EH (cell line): ENCODE data around the gene BAX.

ENCODE experiments used
- DNase-seq: peaks from one replicate; pipeline ENCODE4 v3.0.0-alpha.2; 2015; ENCODE audit warnings: low read depth

BAX gene

DNA sequence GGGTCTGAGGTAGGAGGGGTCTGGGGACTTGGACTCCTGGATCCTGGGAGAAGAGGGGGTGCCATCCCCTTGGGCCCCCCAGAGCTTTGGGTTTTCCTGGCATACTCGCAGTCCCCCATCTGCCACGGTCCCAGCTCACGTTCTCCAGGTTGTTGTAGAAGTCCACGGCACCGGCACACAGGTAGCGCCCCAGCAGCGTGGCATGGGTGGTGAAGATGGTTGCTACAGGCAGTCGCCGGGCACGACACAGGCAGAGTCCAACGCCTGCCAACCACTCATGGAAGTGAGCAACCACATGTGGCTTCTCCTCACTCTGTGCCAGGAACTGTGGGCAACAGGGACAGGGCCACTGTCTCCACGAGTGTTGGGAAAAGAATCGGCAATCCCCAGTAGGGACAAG, 31.0 kb downstream of the BAX start:
- DNase-seq = no peak

DNA sequence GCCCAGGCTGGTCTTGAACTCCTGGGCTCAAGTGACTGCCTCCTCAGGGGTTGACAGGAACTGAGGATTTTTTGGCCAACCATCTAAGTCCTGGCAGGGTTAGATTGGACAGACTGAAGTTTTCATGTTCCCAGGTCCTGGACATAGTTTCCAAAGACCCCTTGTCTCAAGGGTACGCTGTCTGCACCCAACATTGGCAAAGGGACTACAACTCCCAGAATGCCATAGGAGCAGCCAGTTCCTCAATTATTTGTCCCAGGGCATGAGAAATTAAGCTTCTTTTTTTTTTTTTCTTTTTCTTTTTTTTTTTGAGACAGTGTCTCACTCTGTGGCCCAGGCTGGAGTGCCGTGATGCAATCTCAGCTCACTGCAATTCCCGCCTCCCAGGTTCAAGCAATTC, 31.5 kb downstream of the BAX start:
- no peak for DNase-seq

DNA sequence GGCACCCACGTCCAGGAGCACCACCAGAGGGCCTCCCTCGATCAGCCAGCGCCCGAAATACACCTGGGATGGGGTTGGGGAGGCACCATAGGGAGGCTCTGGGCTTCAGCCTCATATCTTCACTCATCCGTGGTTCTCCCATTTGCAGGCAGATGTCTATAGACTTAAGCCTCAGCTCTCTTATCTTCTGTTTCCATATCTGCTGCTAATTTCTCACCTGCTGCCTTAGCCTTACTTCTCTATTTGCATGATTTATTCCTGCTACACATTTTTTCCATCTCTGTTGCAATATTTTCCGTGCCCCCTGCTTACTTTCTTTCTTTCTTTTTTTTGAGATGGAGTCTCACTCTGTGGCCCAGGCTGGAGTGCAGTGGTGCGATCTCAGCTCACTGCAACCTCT, 32.6 kb downstream of the BAX start:
- DNase-seq = no peak

DNA sequence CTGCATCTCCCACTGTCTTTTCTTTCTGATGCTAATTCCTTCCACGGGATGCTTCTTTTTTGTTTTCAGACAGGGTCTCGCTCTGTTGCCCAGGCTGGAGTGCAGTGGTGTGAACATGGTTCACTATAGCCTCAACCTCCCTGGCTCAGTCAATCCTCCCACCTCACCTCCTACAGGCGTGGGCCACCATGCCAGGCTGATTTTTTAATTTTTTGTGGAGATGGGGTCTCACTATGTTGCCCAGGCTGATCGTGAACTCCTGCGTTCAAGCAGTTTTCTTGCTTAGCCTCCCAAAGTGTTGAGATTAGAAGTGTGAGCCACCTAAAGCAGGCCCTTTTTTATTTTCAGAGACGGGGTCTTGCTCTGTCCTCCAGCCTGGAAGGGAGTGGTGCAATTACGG, 33.6 kb downstream of the BAX start:
- no peak for DNase-seq

DNA sequence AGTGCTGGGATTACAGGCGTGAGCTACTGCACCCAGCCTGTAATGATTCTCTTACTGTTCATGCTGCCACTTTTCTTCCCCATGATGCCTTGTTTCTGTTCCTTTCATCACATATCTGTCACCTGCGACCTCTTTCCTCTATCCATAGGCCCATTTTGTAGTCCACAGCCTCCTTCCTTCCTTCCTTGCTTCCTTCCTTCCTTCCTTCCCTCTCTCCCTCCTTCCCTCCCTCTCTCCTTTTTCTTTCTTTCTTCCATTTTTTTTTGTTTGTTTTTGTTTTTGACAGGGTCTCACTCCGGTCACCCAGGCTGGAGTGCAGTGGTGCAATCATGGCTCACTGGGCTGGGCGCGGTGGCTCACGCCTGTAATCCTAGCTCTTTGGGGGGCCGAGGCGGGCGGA, 34.2 kb downstream of the BAX start:
- no peak for DNase-seq

DNA sequence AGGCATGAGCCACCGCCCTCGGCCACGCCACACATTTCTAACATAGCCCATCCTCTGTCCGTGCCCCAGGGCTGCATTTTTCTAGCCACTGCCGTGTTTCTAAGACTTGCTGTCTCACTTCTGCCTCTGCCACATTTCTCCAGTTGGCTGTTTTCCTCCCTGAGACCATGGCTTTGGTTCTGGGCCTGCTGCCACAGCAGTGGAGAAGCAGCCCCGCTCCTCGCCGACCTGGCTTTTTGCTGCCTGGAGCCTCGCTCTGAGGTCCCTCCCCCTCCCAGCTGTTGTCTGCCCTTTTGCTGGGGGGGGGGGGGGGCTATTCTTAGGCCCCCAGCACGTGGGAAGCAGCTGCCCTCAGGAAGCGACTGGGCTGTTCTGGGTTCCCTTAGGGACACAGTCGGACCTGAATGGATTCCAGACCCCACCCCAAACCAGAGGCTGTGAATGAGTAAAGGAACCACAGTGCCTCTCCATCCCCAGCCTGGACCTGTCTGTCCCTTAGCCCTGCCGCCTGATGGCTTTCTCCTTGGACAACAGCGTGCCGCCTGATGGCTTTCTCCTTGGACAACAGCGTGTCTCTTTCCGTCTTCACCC, 35.1 kb downstream of the BAX start:
- DNase-seq = peak; percentile 57

DNA sequence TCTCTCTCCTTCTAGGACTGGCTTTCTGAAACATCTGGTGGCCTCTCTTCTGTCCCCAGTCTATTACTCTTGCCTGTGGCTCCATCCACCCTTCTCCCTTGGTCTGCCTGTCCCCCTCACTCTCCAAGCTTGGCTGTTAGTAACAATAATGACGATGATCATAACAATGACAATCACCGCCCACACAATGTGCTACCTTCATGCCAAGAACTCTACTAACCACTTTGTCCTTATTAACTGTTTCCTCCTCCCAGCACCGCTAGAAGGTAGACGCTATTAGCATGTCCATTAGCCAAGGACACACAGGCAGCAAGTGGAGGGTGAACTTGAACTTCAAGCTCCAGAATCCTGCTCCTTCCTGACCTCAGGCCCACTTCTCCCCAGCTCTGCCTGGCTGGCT, 35.7 kb downstream of the BAX start:
- no peak for DNase-seq

DNA sequence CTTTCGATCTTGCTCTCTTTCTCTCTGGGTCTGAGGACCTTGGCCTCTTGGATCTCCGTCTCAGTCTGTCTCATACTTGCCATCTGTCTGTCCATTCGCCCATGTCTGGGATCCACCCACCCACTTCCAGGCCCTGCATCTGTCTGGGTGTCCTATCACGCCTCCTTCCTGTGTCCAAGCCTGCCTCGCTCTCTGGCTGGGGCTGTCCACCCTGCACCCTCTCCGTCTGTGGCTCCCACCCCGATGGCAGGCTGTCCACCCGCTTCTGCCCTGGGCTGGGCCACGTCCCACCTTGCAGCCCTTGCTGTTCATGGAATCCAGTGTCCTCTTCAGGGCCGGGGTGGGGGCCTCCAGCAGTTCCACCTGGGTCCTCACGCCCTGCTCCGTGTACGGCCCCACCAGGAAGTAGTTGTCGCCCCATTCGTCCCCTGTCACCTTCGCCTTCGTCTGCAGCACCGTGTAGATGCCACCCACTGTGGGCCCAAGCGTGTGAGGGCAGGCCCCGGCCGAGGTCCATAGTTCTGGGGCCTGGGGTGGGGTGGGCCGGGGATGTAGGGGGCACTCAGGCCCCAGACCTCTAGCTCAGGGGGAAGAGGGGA, 36.4 kb downstream of the BAX start:
- DNase-seq = no peak

DNA sequence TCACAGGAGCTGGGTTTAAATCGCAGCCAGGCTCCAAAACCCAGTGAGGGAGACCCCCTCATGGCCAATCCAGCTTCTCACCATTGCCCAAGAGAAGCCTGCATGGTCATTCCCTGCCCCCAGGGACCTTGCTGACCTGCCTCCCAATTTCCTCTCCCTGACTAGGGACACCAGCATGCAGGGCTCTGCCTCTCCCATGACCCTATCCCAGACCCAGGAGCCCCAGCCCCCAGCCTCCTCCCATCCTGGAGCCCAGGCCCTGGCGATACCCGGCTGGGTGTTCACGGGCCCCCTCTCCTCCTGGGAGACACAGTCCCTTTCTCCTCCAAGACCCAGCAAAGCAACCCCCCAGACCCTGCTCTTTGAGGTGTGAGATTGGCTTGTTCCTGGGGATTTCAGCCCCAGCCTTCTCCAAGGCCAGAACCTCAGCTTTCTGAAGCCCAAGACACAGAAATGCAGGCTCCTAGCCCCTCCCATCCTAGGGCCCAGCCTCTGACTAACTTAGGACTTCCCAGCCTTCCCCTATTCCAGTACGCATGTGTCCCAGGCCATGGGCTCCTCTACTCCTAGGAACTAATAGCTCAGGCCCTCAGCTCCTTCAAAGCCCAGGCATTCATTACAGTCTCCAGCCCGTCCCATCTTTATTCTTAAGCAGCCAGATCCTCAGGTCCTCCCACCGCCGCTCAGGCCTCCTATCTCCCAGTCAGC, 37.4 kb downstream of the BAX start:
- peak; percentile 92 for DNase-seq

DNA sequence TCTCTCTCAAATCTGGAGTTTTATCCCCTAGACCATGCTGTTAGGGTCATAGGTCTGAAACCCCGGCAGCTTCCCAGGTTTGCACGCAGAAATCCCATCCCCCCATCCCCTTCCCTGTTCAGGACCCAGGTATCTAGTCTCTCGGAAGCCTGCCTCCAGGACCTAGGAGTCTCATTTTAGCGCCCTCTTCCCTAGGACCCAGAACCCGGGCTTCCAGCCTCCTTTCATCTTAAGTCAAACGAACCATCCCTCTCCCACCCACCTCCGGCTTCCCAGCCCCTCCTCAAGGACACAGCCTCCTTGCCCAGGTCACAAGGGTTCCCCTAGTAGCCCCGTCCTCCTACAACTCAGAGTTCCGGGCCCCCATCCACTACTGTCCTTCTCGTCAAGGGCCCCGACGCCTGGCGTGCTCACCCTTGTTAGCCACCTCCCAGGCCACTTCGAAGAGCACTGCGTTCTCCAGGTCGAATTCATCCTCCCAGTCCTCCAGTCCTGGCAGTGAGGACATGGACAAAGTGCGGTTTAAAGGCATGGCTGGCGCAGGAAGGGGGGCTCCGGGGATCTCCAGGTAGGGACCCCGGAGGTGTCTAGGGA, 38.0 kb downstream of the BAX start:
- no peak for DNase-seq

DNA sequence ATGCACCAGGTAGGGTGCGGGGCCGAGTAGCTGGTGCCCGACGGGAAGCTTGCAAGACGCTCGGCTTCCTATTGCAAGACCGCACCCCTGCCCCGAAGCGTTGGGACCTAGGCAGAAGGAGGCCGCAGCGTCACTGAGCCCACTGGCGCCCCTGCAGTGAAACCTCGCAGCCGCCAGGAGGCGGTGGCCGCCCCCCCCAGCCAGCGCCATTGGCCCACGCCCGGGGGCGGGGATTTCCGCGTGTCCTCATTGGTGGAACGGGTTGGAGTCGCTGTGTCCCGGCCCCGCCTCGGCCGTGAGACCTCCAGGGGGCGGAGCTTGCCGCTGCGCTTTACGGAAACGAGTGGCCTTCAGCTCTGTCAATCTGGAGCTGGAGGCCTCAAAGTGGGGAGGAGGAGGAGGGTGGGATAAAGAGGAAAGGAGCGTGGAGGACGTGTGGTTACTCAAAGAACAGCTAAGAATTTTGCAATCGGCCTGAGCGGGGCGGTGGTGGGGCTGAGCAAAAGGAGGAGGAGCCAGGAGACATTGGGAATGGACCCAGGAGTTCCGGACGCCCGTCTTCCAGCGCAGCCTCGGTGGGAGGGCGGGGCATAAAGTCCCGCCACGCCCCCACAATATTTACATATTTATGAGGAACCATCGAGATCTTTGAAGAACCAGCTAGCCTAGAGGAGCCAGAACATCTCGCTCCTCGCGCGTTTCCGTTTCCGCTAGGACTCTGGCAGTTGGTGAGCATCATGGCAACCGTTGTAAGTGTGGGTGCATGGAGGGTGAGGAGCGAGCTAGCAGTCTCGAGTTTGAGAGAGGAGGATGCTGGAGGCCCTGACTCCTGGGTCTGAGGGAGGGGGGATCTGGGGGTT, 38.7 kb downstream of the BAX start, which contains the start of the genes GYS1 and RUVBL2:
Gene GYS1, minus strand, starts transcription at position 135 of the 860 bp plus-strand sequence. CDS start 197 bp downstream, outside the sequence.
Gene RUVBL2, plus strand, starts transcription at position 713 of the 860 bp plus-strand sequence. Its CDS starts 25 bp downstream, at position 738.
- peak; percentile 100 for DNase-seq

DNA sequence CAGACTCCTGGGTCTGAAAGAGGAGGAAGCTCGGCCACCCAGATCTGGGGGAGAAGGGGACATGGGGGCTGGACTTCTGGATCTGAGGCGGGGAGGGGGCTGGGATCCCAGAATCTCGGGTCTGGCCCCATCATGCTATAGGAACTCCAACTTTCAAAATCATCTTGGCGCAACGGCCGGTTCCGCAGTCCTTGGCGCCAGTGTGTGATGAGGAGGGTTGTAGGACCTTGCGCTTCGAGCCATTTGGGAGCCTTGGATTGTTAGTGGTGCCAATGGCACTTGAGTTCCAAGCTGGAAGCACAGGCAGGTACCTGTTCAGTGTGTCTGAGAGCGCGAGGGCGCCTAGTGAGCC, 39.3 kb downstream of the BAX start:
- DNase-seq = no peak

DNA sequence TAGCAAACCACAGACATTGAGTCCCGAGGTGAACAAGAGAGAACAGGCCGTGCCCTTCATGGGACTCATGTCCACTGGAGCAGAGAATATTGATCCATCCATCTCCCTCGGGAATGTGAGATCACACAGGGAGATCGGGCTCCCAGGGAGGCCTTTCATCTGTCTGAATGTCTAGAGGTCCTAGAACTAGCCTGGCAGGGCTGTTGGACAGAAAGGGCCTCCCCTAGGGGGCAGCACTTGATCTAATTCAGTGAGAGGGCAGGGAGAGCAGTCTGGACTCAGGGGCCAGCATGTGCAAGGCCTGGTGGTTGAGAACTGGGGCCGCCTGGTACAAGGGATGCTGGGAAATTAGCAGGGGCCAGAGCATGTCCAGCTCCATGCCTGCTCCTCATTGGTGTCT, 43.3 kb downstream of the BAX start:
- DNase-seq = peak; percentile 61

DNA sequence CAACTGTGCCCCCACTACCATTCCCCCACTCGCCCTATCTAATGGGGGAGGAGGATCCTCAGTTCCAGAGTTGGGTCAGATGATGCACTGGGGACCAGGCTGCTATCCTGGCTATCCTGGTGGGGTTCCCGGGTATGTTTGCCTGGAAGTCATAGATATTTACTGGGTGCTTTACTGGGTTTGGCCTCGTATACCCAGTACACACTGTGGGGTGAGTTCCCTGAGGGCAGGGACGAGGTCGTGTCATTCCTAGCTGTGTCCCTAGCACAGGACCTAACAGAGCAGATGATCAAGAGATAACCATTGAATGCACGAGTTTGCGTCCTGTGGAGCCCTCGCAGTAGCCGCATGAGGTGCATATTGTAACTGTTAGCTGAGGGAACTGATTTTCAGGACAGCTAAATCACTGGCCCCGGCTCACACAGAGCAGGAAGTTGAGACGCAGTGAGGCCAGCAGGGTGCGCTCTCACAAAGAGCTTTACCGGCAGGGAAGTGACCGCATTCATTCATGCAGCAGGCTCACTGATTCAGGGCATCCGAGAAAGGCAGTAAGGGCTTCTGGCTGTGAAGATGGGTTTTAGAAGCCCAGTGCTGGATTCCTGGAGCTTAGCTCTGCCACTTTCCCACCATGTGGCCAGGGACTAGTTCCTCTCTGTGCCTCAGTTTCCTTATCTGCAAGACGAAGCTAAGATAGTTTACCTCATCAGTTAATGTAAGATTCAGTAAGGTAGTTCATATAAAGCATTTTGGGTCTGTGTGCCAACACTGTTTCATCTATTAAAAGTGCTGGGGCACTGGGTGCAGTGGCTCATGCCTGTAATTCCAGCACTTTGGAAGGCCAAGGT, 45.0 kb downstream of the BAX start:
- peak; percentile 73 for DNase-seq

DNA sequence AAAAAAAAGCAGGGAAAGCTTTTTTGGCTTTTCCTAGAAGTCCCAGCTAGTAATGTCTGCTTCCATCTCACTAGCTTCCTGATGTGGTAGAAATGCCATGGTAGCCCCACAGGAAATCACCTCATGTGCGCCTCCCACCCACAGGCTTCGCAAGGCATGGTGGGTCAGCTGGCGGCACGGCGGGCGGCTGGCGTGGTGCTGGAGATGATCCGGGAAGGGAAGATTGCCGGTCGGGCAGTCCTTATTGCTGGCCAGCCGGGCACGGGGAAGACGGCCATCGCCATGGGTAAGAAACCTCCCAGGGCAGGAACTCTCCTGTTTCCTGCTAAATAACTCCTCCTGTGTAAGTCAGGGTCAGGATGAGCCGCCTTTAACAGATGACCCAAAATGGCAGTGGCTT, 49.5 kb downstream of the BAX start:
- DNase-seq = no peak

DNA sequence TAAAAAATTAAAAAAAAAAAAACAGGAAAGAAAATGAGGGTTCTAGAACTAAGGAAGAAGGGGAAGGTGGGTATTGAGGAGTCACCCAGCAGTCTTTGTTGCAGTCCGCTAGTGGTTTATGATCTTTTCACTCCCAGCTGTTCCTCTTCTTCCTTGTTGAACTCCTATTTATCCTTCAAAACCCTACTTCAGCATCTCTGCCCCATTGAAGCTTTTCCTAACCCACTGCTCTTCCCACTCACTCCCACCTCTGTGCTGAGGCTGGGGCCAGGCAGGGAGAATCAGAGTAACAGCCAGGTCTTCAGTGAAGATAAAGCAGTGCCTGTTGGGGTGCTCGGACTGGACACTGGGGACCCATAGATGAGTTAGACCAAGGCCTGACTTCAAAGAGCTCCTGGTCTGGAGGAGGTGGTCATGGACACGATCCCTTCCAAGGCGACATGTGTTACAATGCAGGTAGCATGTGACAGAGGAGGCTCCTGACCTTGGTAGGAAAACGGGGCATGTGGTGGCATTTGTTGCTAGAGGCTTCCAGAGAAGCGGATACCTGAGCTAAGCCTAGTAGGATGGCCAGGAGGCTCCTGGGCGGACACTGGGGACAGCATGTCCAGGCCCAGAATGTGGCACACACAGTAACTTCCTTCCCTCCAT, 50.4 kb downstream of the BAX start:
- DNase-seq = no peak

DNA sequence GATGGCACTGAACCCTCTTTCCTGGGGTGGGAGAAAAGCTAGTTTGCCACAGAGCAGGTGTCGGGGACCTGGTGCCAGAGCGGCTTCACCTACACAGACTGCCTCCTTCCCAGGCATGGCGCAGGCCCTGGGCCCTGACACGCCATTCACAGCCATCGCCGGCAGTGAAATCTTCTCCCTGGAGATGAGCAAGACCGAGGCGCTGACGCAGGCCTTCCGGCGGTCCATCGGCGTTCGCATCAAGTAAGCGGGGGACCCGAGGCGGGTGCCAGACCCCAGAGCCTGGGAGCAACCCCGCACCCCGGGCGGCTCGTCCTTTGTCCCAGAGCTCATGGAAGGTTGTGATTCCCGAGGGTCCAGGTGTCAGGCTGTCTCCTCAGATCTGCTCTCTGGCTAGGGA, 52.2 kb downstream of the BAX start:
- DNase-seq = no peak

DNA sequence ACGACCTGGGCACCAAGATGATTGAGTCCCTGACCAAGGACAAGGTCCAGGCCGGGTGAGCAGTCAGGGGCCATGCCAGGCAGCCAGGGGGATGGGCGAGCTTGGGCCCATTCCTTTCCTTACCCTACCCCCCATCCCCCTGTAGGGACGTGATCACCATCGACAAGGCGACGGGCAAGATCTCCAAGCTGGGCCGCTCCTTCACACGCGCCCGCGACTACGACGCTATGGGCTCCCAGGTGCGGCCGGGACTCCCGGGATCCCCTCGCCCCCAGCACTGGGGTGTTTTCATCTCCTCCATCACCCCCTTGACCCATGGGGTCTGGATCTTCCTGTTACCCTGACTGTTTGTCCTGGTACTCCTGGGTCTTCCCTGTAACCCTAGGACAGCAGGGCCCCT, 55.2 kb downstream of the BAX start:
- DNase-seq = no peak

DNA sequence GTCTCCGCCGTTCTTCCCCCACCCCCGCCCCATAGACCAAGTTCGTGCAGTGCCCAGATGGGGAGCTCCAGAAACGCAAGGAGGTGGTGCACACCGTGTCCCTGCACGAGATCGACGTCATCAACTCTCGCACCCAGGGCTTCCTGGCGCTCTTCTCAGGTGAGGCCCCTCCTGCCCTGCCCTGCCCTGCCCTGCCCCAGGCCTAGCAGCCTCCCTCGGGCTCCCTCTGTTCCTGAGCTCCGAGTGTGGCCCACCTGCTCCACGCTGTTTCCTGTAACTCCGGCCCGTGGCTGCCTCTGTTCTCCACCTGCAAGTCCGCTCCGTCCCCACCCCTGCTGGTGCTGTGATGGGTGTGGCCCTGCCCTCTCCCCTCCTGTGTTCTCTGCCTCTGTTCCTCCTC, 55.8 kb downstream of the BAX start:
- no peak for DNase-seq

DNA sequence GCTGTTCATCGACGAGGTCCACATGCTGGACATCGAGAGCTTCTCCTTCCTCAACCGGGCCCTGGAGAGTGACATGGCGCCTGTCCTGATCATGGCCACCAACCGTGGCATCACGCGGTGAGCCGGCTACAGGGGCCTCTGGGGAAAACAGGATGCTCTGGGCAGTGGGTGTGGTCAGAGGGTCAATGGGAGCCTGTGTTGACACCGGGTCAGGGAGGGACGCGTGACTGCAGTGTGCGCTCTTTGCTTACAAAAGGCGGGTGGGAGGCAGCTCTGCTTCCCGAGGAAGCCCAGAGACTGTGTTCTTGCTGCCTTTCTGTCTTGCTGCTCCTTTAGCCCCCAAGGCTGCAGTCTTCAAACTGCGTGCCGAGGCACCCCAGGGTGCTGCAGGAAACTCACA, 56.5 kb downstream of the BAX start:
- no peak for DNase-seq
